GM21737 (cell line): Measurements from ENCODE around the gene SLC15A3.

ENCODE experiments used
- ATAC-seq: cut with Tn5 transposase; IDR thresholded peaks from one replicate; pipeline ENCODE4 v1.9.1; 2021; ENCODE audit warnings: mild to moderate bottlenecking, moderate library complexity; ENCODE audit not compliant: unreplicated experiment

The SLC15A3 gene

DNA sequence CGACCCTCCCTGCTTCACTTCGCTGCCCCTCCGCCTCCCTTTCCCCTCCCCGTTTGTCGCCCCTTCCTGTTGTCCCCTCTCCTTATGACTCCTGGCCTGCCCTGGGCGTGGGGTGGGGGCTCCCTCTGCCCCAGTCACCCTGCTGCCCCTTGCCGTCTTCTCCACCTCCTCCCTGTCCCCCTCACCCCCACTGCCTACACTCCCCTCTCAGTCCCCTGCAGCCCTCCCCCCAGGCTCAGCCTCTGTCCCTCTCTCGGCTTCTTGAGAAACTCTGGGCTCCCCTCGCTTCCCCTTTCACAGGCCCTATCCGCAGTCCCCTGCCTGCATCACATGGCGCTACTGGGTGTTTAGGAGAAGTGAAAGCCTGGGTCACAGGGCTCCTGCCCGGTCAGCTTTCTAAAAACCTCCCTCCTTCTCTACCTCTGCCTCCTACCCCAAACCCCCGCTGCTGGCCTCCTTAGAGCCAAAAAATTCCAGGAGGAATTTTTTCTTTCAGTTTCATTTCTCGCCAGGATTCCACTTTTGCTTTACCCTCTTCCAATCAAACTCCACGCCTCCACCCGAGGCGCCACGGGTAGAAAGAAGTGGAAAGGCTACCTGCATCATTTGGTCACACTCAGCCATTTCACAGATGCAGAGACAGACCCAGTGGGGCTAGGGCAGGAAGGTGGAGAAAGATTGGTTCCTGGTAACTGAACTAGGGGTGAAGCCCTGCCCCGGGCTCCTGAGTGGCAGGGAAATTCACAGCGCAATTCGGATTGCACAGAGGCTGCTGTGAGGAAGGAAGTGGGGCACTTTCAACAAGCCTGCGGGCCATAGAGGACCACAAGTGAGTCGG, at the start of gene SLC15A3:
Gene SLC15A3, minus strand, starts transcription at position 273 of the 838 bp plus-strand sequence. CDS start 625 bp downstream, outside the sequence.
- ATAC-seq = peak; percentile 66

DNA sequence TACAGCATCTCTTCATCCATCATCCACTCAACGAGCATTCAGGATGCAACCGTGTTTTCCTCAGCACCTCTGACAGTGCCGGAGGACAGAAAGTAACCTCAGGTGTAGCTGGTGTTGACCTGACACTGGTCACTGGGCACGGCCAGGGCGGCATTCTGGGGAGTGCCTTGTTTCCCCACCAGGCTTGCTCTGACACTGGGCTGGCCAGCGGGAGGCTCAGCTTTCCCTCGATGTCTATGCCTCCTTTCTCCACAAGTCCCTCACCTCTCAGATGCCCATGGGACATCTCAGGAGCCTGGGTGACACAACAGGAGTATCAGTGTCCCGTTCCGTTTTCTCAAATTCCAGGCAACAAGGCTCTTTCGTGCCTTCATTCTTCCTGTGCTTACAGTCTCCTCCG, 48.5 kb upstream of the SLC15A3 start:
- no peak for ATAC-seq

DNA sequence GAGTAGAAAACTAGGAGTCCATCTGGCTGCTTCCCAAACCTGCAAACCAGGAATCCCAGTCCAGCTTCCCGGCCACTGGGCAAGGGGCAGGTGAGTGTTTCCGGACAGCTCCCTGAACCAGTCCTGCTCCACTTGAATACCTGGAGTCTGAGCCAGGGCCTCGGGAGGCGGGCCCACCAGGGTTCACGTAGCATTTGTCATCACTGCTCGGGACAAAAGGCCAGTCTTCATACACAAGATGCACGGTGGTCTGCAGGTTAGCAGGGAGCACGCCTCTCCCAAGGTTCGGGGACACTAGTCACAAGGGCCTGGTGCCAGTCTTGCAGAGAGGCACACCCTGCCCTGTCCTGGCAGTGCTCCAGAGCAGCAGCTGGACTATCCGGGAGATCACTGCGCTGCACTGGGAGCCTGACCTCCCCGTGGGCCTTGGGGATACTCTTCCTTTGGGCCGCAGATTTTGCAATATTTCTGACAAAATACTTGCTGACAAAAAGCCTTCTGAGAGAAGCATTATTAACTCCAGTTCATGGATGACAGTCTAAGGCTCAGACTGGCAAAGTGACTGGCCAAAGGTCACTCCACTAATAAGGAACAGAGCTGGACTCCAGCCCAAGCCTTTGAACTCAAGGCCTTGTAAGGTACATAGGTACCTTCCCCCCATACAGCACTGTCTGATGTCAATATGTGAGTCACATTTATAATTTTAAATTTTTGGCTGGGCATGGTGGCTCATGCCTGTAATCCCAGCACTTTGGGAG, 44.6 kb upstream of the SLC15A3 start:
- no peak for ATAC-seq

DNA sequence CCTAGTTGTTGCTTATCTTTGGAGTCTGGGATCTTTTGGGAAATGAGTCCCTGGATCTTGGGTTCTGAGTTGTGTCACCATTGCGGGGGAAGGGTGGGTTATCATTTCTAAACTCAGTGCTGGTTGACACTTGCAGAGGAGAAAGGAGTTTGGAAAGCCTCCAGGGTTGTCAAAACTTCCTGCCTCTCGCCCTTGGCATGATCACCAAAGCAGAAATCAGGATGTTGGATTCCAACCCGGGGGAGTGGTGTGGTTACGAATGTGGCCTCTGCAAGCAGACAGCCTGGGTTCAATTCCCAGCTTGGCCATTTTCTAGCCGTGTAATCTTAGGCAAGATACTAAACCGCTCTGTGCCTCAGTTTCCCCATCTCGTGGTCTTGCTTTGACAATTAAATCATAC, 43.8 kb upstream of the SLC15A3 start:
- no peak for ATAC-seq

DNA sequence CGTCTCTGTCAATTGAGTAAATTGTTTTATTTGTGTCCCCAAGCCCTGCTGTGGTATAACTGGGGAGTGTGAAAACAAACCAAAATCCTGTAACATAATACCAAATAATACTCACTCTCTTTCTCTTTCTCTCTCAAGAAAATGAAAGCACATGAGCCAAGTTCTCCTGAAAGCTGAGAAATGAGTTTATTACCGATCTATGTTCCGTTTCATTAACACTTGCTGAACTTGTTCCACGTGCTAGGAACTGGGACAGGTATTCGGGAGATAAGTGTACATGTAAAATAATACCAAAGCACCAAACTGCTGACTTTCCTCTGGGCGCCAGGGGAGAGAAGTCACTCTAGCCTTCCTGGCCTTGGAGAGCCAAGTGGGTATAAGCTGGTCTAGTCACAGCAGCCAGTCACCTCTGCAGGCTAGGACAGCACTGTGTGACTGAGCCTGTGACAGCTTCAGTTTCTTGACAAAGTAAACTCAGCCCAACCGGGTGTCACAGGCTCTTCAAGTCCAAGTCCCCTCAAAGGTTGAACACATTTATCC, 42.6 kb upstream of the SLC15A3 start:
- no peak for ATAC-seq

DNA sequence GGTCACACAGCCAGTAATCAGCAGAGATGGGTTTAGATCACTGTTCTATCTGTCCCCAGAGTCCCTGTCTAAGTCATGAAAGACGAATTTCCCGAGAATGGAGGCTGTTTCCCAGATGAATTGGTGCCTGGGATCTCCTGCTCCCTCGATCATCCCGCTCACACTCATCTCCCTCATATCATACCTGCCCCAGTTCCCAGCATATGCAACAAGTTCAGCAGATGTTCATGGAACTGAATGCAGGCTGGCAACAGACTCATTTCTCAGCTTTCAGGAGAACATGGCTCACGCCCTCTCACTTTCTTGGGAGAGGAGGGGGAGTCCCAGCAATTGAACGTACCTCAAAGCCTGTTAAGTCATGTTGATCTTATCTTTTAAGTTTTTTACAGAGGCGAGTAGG, 41.6 kb upstream of the SLC15A3 start:
- no peak for ATAC-seq

DNA sequence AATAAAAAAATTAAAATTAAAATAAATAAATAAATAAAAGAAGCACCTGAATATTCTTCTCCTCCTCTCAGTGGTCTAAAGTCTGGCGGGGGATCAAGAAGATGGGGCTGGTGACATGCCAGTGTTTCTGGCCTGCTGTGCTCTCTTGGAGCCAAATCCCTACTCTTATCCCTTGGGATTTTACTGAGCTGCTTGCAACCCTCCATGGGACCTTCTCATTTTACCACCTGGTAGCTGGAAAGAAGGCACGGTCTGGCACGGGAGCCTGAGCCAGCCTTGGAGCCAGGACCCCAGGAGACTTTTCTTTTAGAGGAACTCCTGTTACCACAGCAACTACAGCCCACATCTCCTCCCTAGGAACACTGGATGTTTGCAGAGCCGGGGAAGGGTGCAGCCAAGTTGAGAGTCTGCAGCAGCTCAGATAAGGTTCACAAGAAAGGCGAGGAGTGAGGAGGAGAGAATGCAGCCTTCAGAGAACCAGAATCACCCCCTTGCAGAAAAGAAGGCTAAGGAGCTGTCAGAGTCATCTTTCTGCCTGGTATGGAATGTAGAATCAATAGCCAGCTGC, 41.0 kb upstream of the SLC15A3 start:
- ATAC-seq = no peak

DNA sequence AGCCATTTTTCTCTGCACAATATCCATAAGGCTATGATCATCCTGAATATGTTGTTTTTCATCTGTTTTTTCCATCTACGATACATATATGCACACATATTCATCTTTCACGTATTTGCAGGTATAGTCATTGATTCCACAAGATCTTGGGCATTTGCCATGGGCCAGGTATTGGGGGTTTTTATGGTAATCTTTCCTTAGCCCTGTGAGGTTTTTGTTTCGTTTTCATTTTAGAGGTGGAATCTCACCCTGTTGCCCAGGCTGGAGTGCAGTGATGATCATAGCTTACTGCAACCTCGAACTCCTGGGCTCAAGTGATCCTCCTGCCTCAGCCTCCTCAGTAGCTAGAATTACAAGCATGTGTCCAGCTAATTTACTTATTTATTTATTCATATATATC, 39.5 kb upstream of the SLC15A3 start:
- ATAC-seq = no peak

DNA sequence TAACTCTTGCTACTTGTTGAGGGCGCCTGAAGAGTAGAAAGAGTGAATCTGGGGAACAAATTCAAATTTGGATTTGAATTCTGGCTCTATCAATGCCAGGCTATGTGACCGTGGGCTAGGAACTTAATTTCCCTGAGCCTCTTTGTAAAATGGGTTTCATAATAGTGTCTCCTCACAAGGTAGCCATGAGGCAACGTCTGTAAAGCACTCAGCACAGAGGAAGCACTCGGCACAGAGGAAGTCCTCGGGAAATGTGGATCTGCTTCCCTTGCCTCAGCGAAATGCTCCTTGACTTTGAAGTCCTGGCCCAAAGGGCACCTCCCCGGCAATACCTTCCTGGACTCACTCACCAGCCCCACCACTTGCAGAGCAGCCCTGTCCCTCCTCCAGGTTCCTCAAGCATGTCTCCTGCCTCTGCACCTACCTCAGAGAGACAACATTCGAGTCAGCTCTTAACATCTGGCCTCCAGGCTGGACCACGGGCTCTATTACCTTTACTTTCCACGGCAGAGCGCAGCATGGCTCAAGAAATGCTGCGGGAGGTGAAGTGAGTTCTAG, 37.2 kb upstream of the SLC15A3 start:
- no peak for ATAC-seq

DNA sequence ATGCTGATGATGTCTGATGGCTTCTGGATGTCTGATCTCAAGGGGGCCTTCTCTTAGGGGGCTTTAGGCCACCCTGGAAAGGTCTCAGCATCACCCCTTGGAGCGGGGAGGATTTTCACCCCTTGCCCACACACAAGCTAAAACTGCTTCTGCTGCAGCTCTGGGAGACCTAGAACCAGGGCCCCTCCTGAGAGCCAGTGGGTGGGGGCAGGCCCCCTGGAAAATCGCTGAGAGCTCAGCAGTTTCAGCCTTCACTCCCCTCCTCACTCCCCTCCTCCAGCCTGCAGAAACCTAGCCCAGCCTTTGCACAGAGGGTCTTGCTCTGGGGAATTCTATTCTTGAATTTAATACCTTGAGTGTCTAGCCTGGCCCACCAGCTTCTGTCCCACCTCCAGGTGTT, 36.7 kb upstream of the SLC15A3 start:
- no peak for ATAC-seq

DNA sequence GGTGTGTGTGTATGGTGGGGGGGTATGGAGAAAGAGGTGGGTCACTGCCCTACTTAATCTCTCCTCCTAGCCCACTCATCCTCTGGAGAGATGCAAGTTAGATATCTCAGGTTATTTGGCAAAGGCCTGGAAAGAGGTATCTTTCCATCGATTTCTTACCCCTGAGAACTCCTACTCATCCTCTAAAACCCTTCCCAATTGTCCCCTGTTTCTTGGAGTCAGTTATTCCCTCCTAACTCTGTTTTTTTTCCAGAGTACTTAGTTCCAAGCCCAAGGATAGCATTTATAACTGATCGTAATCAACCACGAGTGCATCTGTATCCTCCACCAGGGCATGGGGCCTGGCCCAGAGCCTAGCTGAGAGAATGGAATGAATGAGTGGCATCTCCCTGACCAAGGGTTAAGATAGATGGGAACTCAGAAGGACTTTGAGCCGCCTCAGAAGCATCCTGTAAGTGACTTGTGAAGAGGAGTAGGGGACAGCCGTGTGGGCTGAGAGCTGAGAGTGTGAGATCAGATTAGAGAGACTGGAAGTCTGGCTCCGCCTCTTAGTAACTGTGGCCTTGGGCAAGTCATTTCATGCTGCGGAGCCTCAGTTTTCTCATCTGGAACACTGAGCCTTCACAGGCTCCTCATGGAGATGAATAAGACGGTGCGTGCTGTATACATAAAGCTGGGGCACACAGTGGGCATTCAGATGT, 35.8 kb upstream of the SLC15A3 start:
- no peak for ATAC-seq

DNA sequence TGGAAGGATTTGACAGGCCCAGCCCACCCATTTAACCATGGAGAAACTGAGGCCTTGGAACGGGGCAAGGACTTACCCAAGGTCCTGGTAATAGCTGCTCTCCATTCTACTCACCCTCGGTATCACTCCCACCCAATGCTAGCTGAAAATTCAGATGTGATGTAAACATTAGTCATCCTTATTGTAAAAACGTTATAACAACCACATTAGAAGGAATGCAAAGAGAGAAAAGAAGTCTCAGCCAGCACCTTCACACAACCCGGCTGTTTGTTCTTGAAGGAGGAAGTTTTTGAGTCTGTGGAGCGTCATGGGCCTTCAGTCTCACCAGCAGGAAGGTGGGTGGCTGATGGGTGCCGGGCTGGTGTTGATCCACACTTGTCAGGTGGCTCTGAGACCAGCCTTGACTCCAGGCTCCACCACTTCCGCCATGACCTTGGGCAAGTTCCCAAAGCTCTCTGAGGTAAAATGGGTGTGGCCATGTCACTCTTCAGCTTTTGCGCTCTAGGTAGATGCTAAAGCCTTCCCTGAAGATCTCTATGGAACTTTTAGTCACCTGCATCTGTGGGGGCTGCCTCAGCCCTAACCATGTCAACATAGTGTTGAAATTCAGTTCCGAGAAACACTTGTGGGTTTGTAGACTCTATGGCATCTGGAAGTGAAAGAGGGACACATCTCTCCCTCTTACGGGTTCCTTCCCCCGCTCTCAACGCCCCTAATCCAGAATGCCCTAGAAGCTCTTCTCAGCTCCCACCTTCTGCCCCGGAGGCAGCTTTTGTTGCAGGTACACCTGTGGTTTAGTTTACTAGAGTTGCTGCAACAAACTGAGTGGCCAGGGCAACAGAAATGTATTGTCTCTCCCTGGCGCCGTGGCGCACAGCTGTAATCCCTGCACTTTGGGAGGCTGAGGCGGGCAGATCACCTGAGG, 34.3 kb upstream of the SLC15A3 start:
- ATAC-seq = no peak

DNA sequence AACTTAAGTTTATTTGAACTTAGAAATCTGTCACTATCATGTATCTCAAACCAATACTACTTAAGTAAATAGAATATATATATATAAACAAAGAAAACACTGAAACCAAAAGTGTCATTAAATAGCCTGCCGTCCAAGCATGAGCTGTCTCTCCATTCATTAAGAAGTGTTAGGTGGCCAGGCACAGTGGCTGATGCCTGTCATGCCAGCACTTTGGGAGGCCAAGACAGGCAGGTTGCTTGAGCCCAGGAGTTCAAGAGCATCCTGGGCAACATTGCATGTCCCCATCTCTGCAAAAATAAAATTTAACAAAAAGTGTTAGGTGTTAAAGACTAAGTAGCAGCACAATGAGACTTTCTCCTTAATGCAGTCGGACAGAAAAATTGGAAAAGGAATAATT, 33.5 kb upstream of the SLC15A3 start:
- no peak for ATAC-seq

DNA sequence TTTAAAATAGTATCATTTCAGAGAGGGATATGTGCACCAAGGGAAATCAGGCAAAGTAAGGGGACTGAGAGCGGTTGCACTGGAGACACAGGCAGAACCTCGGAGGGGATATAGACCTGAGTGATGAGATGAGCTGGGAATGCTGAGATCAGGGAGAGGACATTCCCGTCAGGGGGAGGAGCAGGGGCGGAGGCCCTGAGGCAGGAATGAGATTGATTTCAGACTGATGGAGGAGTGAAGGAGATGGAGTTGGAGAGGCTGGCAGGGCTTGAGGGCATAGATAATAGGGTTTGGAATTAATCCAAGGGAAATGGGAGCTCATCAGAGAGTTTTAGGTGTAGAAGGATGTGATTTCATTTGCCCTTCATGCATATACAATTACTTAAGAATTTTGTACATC, 32.7 kb upstream of the SLC15A3 start:
- no peak for ATAC-seq

DNA sequence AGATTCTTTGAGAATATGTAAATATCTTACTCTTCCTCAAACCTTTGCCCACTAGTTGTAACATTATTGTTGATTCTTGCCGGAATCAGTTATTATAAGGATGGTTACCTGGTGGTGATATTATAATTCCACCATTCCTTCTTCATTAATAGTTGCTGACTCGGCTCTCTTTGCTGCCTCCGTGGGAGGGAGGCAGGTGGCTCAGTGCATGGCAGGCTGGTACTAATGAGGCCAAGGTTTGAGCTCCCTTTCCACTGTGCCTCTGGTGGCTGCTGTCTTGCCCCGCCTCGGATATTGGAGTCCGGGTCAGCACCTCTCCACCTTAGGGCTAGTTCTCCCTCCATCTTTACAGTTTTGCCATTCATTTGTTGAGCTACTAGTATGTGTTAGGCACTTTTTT, 32.2 kb upstream of the SLC15A3 start:
- no peak for ATAC-seq

DNA sequence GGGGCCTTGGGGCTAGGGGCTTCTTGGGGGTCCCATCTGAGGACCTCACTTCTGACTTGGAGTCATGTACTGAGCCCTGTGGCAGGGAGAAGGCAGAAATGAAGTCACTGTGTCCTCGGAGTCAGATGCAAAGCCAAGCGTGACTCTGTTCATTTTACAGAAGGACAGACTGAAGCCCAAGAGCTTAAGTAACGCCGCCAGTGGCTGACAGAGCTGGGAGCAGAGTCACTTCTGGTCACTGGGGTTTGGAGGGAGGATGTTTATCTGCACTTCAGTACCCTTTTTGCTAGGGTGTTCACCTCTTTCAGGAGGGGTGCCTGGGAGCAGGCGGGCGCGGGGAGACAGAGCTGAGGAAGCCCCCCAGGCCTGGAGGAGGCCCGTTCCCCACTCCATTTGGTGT, 30.2 kb upstream of the SLC15A3 start:
- ATAC-seq = no peak

DNA sequence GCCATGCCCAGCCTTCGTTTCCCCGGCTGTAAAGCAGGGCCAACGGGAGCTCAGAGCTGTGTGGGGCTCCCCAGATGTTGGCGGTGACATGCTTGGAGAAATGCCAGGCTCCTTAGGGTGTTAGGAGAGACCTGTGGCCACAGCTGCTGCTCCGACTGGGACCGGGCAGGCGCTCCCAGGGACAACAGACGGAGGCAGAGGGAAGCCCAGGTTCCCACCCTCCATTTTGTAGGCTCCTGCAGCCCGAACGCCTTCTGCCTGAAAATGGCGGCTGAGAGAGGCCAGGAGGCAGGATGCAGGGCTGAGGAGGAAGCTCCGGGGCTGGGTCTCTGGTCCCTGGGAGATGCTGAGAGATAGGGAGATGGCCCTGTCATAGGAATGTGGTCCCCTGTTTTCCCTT, 29.5 kb upstream of the SLC15A3 start:
- ATAC-seq = no peak

DNA sequence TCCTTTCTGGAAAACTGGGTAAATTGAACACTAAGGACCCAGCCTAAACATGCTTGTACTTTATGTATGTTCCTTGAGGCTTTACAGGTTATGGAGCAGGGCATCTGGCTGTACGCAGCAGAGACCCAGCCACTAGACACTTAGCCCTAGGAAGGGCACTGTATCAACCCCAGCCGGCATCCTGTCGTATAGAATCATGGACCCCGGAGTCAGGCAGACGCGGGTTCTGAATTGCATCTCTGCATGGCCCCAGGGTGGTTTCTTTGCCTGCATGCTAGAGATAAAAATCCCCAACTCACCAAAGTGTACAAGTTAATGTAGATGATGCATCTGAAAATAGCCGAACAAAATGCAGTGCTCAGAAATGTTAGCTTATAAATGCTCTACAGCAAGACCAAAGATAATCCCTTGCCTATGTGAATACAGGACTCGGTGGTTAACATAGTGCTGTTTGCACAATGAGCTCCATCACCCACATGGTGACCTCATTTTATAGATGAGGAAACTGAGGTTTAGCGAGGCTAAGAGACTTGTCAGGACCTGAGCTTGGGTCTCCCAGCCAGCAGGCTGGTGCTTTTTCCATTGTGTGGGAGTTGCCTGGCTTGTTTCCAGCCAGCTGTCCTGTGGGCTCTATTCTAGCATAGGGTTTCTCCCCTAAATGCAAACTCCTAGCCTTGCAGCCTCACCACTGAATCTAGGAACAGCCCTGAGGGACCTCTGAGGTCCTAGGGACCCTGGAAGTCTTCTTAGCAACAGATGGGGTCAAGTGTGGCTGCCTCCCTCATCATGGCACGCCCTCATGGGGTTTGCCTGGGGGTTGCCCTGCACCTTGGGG, 26.8 kb upstream of the SLC15A3 start:
- no peak for ATAC-seq

DNA sequence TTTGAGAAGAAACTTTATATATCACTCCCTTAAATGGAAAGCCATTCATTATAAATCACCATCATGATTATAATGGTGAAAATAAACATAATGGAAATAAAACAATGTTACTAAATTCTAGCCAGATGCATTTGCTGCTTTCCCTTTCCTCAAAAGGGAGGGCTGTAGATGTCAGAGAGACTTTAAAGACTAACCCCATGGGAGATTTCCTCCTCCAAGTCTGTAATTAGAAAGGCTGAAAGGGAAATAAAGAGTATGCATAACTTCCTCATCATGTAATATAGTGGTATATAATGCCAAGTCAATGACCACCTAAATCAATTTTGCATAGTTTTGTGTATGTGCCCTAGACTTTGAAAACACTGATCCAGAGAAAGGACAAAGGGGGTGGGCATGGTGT, 25.9 kb upstream of the SLC15A3 start:
- ATAC-seq = no peak
